Testis (tissue), 3 donors: ENCODE measurements around the gene SEMA3B. TPM values are rescaled to one million over a fixed set of nuclear protein-coding genes. Genes with fewer than 3 reads are reported as not detected.
A peak's percentile ranks its signal among the peaks of the same experiment; 100 is the strongest.

Experiments
- DNase-seq: peaks from one replicate; pipeline ENCODE4 v3.0.0-alpha.2; 2019
- H3K27ac ChIP-seq, 2 donors: fragments of 200-600 bp; sonication (generic); one replicate each; pipeline ENCODE4 v1.5.1; 2019
- H3K27me3 ChIP-seq: fragments of 200-600 bp; sonication (generic); one replicate; pipeline ENCODE4 v1.5.1; 2019
- H3K36me3 ChIP-seq: fragments of 200-600 bp; sonication (generic); one replicate; pipeline ENCODE4 v1.5.1; 2017; ENCODE audit warnings: low read depth; ENCODE audit errors: missing control alignments
- H3K4me1 ChIP-seq: fragments of 200-600 bp; sonication (generic); one replicate; pipeline ENCODE4 v1.5.1; 2019
- H3K4me3 ChIP-seq, 2 donors: fragments of 200-600 bp; sonication (generic); one replicate each; pipeline ENCODE4 v1.5.1; 2017 to 2019
- H3K9me3 ChIP-seq: fragments of 200-600 bp; sonication (generic); one replicate; pipeline ENCODE4 v1.5.1; 2017
- POLR2A ChIP-seq: fragments of 450-650 bp; IDR thresholded peaks from one replicate; pipeline ENCODE4 v1.6.1; 2017; ENCODE audit warnings: antibody characterized with exemption, mild to moderate bottlenecking, moderate library complexity
- WGBS, 2 donors: methylation state at CpG; one replicate each; pipeline ENCODE4 v1.1.5; 2018; 5-methylcytosine and 5-hydroxymethylcytosine counted together
- intact Hi-C: fragments of 100-400 bp; cut with DNase I; formaldehyde crosslinking; loops from one replicate; pipeline ENCODE4 v1.15.1; 2023; ENCODE audit warnings: low total_unique reads
- polyA plus RNA-seq: library from polyadenylated mRNA; stranded (reverse); fragments of 350-450 nt; fragmentation: Illumina TruSeq; extraction: RNeasy Lipid Tissue Mini Kit (QIAGEN cat#74804); gene quantifications from one replicate; pipeline ENCODE4 v1.2.3, GENCODE V29; 2014; ENCODE audit warnings: low read depth, low replicate concordance; ENCODE audit not compliant: insufficient read depth
- total RNA-seq, 2 donors: library from RNA; depleted of rRNA; stranded (reverse); fragments of >200 nt; gene quantifications; one replicate each; pipeline ENCODE4 v1.2.3, GENCODE V29; 2016
- TF ChIP-seq, protein P1 (sequence below), 3 experiments: fragments of 450-650 bp in 2 of 3; fragments of 200-600 bp in 1 of 3; sonication (generic) in 1 of 3; IDR thresholded peaks; one replicate each; pipeline ENCODE4 v1.5.1; 2016 to 2019; ENCODE audit warnings: antibody characterized with exemption in 3 of 3, mild to moderate bottlenecking in 2 of 3, moderate library complexity in 1 of 3

Gene SEMA3B
- total and polyA plus RNA-seq, 3 donors from 2014 or later = 12.9 to 30.2 (median 26.7) TPM

DNA sequence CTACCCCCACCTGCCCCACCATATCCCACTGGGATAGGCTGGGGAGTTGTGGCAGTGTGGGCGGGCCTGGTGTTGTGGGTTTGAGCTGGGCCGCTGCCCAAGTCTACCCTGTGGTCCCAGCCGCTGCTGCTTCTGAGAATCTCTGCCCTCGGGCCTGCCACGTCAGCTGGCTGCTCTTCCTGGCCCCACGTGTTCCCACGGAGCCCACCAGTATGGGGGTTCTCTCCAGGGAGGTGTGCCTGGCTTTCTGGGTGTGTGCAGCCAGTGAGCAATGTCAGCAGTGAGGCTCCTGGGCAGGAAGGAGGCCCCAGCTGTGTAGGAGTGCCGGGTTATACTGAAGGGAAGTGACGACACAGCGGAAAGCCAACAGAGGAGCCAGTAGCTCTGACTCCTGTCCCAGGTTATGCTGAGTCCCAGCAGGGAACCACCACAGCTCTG lies 22.4 kb upstream of the SEMA3B start:
- H3K4me1 ChIP-seq = peaks cover 77% of the 10 kb centered on the region
- TF ChIP-seq POLR2A = no peak
- TF ChIP-seq, protein P1, sequence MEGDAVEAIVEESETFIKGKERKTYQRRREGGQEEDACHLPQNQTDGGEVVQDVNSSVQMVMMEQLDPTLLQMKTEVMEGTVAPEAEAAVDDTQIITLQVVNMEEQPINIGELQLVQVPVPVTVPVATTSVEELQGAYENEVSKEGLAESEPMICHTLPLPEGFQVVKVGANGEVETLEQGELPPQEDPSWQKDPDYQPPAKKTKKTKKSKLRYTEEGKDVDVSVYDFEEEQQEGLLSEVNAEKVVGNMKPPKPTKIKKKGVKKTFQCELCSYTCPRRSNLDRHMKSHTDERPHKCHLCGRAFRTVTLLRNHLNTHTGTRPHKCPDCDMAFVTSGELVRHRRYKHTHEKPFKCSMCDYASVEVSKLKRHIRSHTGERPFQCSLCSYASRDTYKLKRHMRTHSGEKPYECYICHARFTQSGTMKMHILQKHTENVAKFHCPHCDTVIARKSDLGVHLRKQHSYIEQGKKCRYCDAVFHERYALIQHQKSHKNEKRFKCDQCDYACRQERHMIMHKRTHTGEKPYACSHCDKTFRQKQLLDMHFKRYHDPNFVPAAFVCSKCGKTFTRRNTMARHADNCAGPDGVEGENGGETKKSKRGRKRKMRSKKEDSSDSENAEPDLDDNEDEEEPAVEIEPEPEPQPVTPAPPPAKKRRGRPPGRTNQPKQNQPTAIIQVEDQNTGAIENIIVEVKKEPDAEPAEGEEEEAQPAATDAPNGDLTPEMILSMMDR (IDR thresholded peaks at IDR 0.05) = peak in 1 of 3 experiments; percentile 43
- 19 to 25% methylated on average over 3 to 10 of the region's 10 CpGs for WGBS, 2 donors
- H3K27ac ChIP-seq = peak overlapping the region; percentile 76 to 87
- no peaks in the 10 kb centered on the region for H3K36me3 ChIP-seq
- no peaks in the 10 kb centered on the region for H3K27me3 ChIP-seq
- H3K9me3 ChIP-seq = no peaks in the 10 kb centered on the region
- peak overlapping the region in 1 of 2 donors; percentile 58 for H3K4me3 ChIP-seq
- intact Hi-C loops = no loop called here
- no peak for DNase-seq

DNA sequence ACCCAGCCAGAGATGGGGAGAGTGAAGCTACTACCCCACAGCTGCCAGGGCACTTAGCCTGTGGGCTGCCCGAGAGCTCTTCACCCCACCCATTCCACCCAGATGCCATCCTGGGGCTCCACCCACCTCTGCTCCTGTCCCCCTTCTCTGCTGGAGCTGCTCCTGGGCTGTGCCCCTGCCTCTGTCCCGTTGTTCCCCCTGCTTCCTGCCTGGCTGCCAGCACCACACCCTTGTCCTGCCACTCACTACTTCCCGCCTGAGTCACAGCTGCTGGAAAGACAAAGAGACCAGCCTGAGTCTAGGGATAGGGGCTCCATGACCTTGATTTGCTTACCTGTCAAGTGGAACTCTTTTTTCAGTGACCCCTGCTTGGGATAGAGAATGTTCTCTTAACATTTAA lies 20.6 kb upstream of the SEMA3B start:
- intact Hi-C loops = no loop called here
- no peak for DNase-seq
- 33 to 43% methylated on average over 2 to 3 of the region's 3 CpGs for WGBS, 2 donors
- Histone ChIP-seq H3K36me3 (no peaks in the 10 kb centered on the region), H3K27ac (peak overlapping the region in 1 of 2 donors; percentile 59), H3K9me3 (no peaks in the 10 kb centered on the region), H3K4me1 (peaks cover 62% of the 10 kb centered on the region), H3K27me3 (no peaks in the 10 kb centered on the region), H3K4me3 (no peak overlapping the region)
- TF ChIP-seq, protein P1 (IDR thresholded peaks at IDR 0.05) = no peak
- no peak for TF ChIP-seq POLR2A

DNA sequence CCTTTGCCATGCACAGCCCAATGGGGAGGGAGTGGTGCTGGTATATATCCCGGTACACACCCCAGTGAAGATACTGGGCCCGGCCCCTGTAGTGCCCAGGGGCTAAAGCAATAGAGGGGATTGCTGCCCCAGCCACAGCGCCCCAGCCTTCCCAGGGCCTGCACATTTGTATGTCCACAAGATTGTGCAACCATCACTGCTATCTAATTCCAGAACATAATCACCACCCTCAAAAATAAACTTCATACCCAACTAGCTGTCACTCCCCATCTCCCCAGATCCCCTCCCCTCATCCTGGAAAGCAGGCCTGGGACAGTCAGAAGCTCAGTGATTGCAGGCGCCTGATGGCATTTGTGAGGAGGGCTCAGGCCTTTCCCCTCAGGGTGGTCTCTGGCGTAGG lies 19.5 kb upstream of the SEMA3B start:
- DNase-seq = no peak
- intact Hi-C loops = no loop called here
- TF ChIP-seq POLR2A = no peak
- TF ChIP-seq, protein P1 (IDR thresholded peaks at IDR 0.05) = no peak
- Histone ChIP-seq H3K4me3 (no peak overlapping the region), H3K4me1 (peaks cover 58% of the 10 kb centered on the region), H3K27me3 (no peaks in the 10 kb centered on the region), H3K36me3 (no peaks in the 10 kb centered on the region), H3K27ac (peak overlapping the region in 1 of 2 donors; percentile 59), H3K9me3 (no peaks in the 10 kb centered on the region)
- WGBS, 2 donors = 94 to 100% methylated on average over 2 to 5 of the region's 5 CpGs

- H3K36me3 ChIP-seq = no peaks in the 10 kb centered on the region
- no peaks in the 10 kb centered on the region for H3K9me3 ChIP-seq
- DNase-seq = no peak
- TF ChIP-seq, protein P1 (IDR thresholded peaks at IDR 0.05) = no peak
- no peak for TF ChIP-seq POLR2A
- peak overlapping the region in 1 of 2 donors; percentile 2 for H3K27ac ChIP-seq
- intact Hi-C loops = loop anchor here (10.0 kb wide), 1 partner anchor 74 kb away; the partner anchor contains the start of genes HYAL2 and TUSC2
- no peak overlapping the region for H3K4me3 ChIP-seq
- 71 to 73% methylated on average over 4 of the region's 4 CpGs for WGBS, 2 donors
- no peaks in the 10 kb centered on the region for H3K27me3 ChIP-seq
- peaks cover 50% of the 10 kb centered on the region for H3K4me1 ChIP-seq
Measured at GRCh38 chr3:50250514-50250913, 18.4 kb upstream of the SEMA3B start.

- Histone ChIP-seq H3K4me3 (no peak overlapping the region), H3K27me3 (no peaks in the 10 kb centered on the region), H3K36me3 (no peaks in the 10 kb centered on the region), H3K4me1 (peaks cover 43% of the 10 kb centered on the region), H3K27ac (no peak overlapping the region), H3K9me3 (no peaks in the 10 kb centered on the region)
- no peak for TF ChIP-seq POLR2A
- TF ChIP-seq, protein P1 (IDR thresholded peaks at IDR 0.05) = no peak
- intact Hi-C loops = loop anchor here (10.0 kb wide), 1 partner anchor 74 kb away; the partner anchor contains the start of genes HYAL2 and TUSC2
- DNase-seq = no peak
- 82 to 92% methylated on average over 7 to 8 of the region's 8 CpGs for WGBS, 2 donors
Measured at GRCh38 chr3:50251220-50251619, 17.7 kb upstream of the SEMA3B start.
